Activated CD4-positive, alpha-beta T cell treated with anti-CD3 and anti-CD28 coated beads, Interleukin-2, Interleukin-4, amounts not matched to agents 100 ng/mL and 50 ng/mL, durations not matched to agents 16 hours and 8 hours (primary cell): Measurements from ENCODE around the gene IRF5.
"Not testable (repeated sequence)": the region's sequence is repeated elsewhere in the genome, so short reads cannot be mapped to it uniquely, and the experiment has no call there.

Experiments used
- DNase-seq: peaks from one replicate; pipeline ENCODE4 v3.0.0-alpha.2; 2020; ENCODE audit warnings: low spot score

IRF5 gene

GRCh38 chr7:128906001-128906765 is 31.5 kb upstream of the IRF5 start:
- no peak for DNase-seq

- no peak for DNase-seq
These were observed 30.8 kb upstream of the IRF5 start for GRCh38 chr7:128906766-128907559.

- DNase-seq, result no peak
These were observed 28.7 kb upstream of the IRF5 start for GRCh38 chr7:128908750-128909624.

- DNase-seq, result no peak
These were observed 27.8 kb upstream of the IRF5 start for GRCh38 chr7:128909625-128910568.

- no peak for DNase-seq
These were observed 27.2 kb upstream of the IRF5 start, which contains the start of gene KCP for GRCh38 chr7:128910569-128910945. Gene KCP (minus strand): TSS chr7:128910709. CDS start chr7:128910676, 33 bp downstream.

GRCh38 chr7:128911423-128912031 is 26.2 kb upstream of the IRF5 start:
- DNase-seq, result no peak

- DNase-seq, result no peak
These were observed 25.4 kb upstream of the IRF5 start for GRCh38 chr7:128912281-128912680.

- not testable (repeated sequence) for DNase-seq
These were observed 24.8 kb upstream of the IRF5 start for GRCh38 chr7:128912709-128913495.

GRCh38 chr7:128913870-128914565 is 23.7 kb upstream of the IRF5 start:
- DNase-seq, result no peak

- no peak for DNase-seq
These were observed 23.1 kb upstream of the IRF5 start for GRCh38 chr7:128914566-128915151.

- DNase-seq, result no peak
These were observed 22.4 kb upstream of the IRF5 start for GRCh38 chr7:128915271-128915819.

GRCh38 chr7:128915841-128916642 is 21.7 kb upstream of the IRF5 start:
- DNase-seq, result no peak

- no peak for DNase-seq
These were observed 21.1 kb upstream of the IRF5 start for GRCh38 chr7:128916643-128916915.

GRCh38 chr7:128917122-128917521 is 20.6 kb upstream of the IRF5 start:
- no peak for DNase-seq

GRCh38 chr7:128918016-128918665 is 19.6 kb upstream of the IRF5 start:
- no peak for DNase-seq

GRCh38 chr7:128919241-128919640 is 18.5 kb upstream of the IRF5 start:
- no peak for DNase-seq
